HG03460 (cell line): ENCODE data around the gene GABRR3.

Experiments
- ATAC-seq: cut with Tn5 transposase; IDR thresholded peaks from one replicate; pipeline ENCODE4 v1.9.1; 2021; ENCODE audit not compliant: unreplicated experiment

GABRR3 gene

GRCh38 chr3:98035208-98035607 is at the start of gene GABRR3:
GABRR3 (minus strand) TSS chr3:98035315; CDS start chr3:98034987, 328 bp downstream.
- no peak for ATAC-seq

GRCh38 chr3:98073486-98073885 is 38.4 kb upstream of the GABRR3 start:
- ATAC-seq, result no peak

- no peak for ATAC-seq
Observed at GRCh38 chr3:98070840-98071239, 35.7 kb upstream of the GABRR3 start.

- ATAC-seq, result no peak
Observed at GRCh38 chr3:98068824-98069223, 33.7 kb upstream of the GABRR3 start.

GRCh38 chr3:98058244-98058960 is 23.3 kb upstream of the GABRR3 start:
- ATAC-seq, result no peak

- no peak for ATAC-seq
Observed at GRCh38 chr3:98057631-98058030, 22.5 kb upstream of the GABRR3 start.

GRCh38 chr3:98056035-98056434 is 20.9 kb upstream of the GABRR3 start:
- ATAC-seq, result no peak

- ATAC-seq, result no peak
Observed at GRCh38 chr3:98049271-98049670, 14.2 kb upstream of the GABRR3 start.

GRCh38 chr3:98048586-98048985 is 13.5 kb upstream of the GABRR3 start:
- ATAC-seq, result no peak

GRCh38 chr3:98041350-98041749 is 6.2 kb upstream of the GABRR3 start:
- ATAC-seq, result no peak

GRCh38 chr3:98039322-98040024 is 4.4 kb upstream of the GABRR3 start:
- peak; percentile 97 for ATAC-seq

GRCh38 chr3:98038876-98039275 is 3.8 kb upstream of the GABRR3 start:
- ATAC-seq, result no peak

GRCh38 chr3:98038286-98038685 is 3.2 kb upstream of the GABRR3 start:
- ATAC-seq, result no peak

- ATAC-seq, result no peak
Observed at GRCh38 chr3:98034486-98034885, 629 bp downstream of the GABRR3 start.

GRCh38 chr3:98034036-98034435 is 1.1 kb downstream of the GABRR3 start:
- ATAC-seq, result no peak

- no peak for ATAC-seq
Observed at GRCh38 chr3:98032904-98033303, 2.2 kb downstream of the GABRR3 start.

- ATAC-seq, result no peak
Observed at GRCh38 chr3:98032265-98032664, 2.9 kb downstream of the GABRR3 start.

- no peak for ATAC-seq
Observed at GRCh38 chr3:98029083-98029482, 6.0 kb downstream of the GABRR3 start.

- peak; percentile 44 for ATAC-seq
Observed at GRCh38 chr3:98027085-98027446, 8.0 kb downstream of the GABRR3 start.

- ATAC-seq, result peak; percentile 69
Observed at GRCh38 chr3:98026425-98027084, 8.6 kb downstream of the GABRR3 start.

- no peak for ATAC-seq
Observed at GRCh38 chr3:98025392-98025945, 9.6 kb downstream of the GABRR3 start.
